ENCODE measurements around the gene ACBD6. TPM values are rescaled to one million over a fixed set of nuclear protein-coding genes. Genes with fewer than 3 reads are reported as not detected.
A peak's percentile ranks its signal among the peaks of the same experiment; 100 is the strongest.

The ACBD6 gene
- total RNA-seq, 1 donor from 2014 or later = 80.5 TPM

GRCh38 chr1:180290265-180291001 lies 211.9 kb downstream of the ACBD6 start:
- no peak overlapping the region for H3K27ac Mint-ChIP-seq
- H3K4me3 Mint-ChIP-seq = no peak overlapping the region
- TF ChIP-seq CTCF (IDR thresholded peaks at IDR 0.05; ENCODE audit: unreplicated experiment) = no peak
- H3K4me1 Mint-ChIP-seq = peaks cover 20% of the 10 kb centered on the region
- H3K27me3 Mint-ChIP-seq (ENCODE audit: low read depth) = no peaks in the 10 kb centered on the region
- H3K9me3 Mint-ChIP-seq = peaks cover 13% of the 10 kb centered on the region
- no peak for DNase-seq (ENCODE audit: low spot score in 2 of 2, unreplicated experiment in 2 of 2)
- peaks cover 17% of the 10 kb centered on the region for H3K36me3 Mint-ChIP-seq

- TF ChIP-seq CTCF (IDR thresholded peaks at IDR 0.05; ENCODE audit: unreplicated experiment) = no peak
- Mint-ChIP-seq H3K9me3 (peaks cover 13% of the 10 kb centered on the region), H3K4me1 (peaks cover 20% of the 10 kb centered on the region), H3K4me3 (no peak overlapping the region), H3K27me3 (ENCODE audit: low read depth) (no peaks in the 10 kb centered on the region), H3K27ac (peak overlapping the region; percentile 80), H3K36me3 (peaks cover 18% of the 10 kb centered on the region)
- DNase-seq (ENCODE audit: low spot score in 2 of 2, unreplicated experiment in 2 of 2) = no peak
Observed at GRCh38 chr1:180288940-180289339, 213.4 kb downstream of the ACBD6 start.

GRCh38 chr1:180287988-180288705 lies 214.2 kb downstream of the ACBD6 start:
- H3K27me3 Mint-ChIP-seq (ENCODE audit: low read depth) = no peaks in the 10 kb centered on the region
- no peak for DNase-seq (ENCODE audit: low spot score in 2 of 2, unreplicated experiment in 2 of 2)
- H3K27ac Mint-ChIP-seq = peak overlapping the region; percentile 80
- peaks cover 13% of the 10 kb centered on the region for H3K9me3 Mint-ChIP-seq
- H3K36me3 Mint-ChIP-seq = peaks cover 17% of the 10 kb centered on the region
- no peak for TF ChIP-seq CTCF (IDR thresholded peaks at IDR 0.05; ENCODE audit: unreplicated experiment)
- peak overlapping the region; percentile 15 for H3K4me3 Mint-ChIP-seq
- H3K4me1 Mint-ChIP-seq = peaks cover 20% of the 10 kb centered on the region

- H3K36me3 Mint-ChIP-seq = peaks cover 9% of the 10 kb centered on the region
- no peaks in the 10 kb centered on the region for H3K27me3 Mint-ChIP-seq (ENCODE audit: low read depth)
- no peak for TF ChIP-seq CTCF (IDR thresholded peaks at IDR 0.05; ENCODE audit: unreplicated experiment)
- peaks cover 34% of the 10 kb centered on the region for H3K4me1 Mint-ChIP-seq
- H3K4me3 Mint-ChIP-seq = no peak overlapping the region
- no peak overlapping the region for H3K27ac Mint-ChIP-seq
- no peak for DNase-seq (ENCODE audit: low spot score in 2 of 2, unreplicated experiment in 2 of 2)
- no peaks in the 10 kb centered on the region for H3K9me3 Mint-ChIP-seq
Observed at GRCh38 chr1:180286417-180286816, 216.0 kb downstream of the ACBD6 start.

DNA sequence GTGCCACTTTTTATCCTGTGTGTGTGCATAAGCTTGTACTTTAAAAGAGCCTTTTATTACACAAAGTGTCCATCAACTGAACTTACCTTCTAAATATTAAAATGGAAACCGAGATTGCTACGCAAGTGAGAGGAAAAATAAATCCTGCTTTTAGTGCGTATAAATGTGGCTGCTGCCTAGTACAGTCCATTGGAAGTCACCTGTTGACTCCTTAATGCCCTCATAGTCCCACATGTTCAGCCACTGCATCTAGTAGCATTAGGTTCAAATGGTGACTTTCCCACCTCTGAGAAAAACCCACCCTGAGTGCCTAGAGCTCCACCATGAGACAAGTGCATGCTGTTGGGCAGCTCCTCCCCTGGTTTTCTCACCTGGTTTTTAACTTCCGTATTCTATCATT lies 219.3 kb downstream of the ACBD6 start:
- peaks cover 19% of the 10 kb centered on the region for H3K36me3 Mint-ChIP-seq
- no peak overlapping the region for H3K4me3 Mint-ChIP-seq
- H3K27me3 Mint-ChIP-seq (ENCODE audit: low read depth) = no peaks in the 10 kb centered on the region
- H3K9me3 Mint-ChIP-seq = no peaks in the 10 kb centered on the region
- TF ChIP-seq CTCF (IDR thresholded peaks at IDR 0.05; ENCODE audit: unreplicated experiment) = no peak
- DNase-seq (ENCODE audit: low spot score in 2 of 2, unreplicated experiment in 2 of 2) = no peak
- peaks cover 23% of the 10 kb centered on the region for H3K4me1 Mint-ChIP-seq
- peak overlapping the region; percentile 21 for H3K27ac Mint-ChIP-seq
